ENCODE data around the gene BATF2.

- TF ChIP-seq CTCF (conservative IDR thresholded peaks at IDR 0.05) (no peak), ZFX (IDR thresholded peaks at IDR 0.05) (no peak)
These were observed 23.1 kb upstream of the BATF2 start for GRCh38 chr11:65019824-65020223.
